ENCODE measurements around the gene NKIRAS2. TPM values are rescaled to one million over a fixed set of nuclear protein-coding genes. Genes with fewer than 3 reads are reported as not detected.
A peak's percentile ranks its signal among the peaks of the same experiment; 100 is the strongest.

Gene NKIRAS2
- polyA plus RNA-seq, 1 of the 3 experiments (the other 2 are of a cell fraction), result 91.8 TPM

- no peak for TF ChIP-seq IRF3 (IDR thresholded peaks at IDR 0.05; ENCODE audit: low read depth, low read length)
- no peak for TF ChIP-seq FOXM1 (IDR thresholded peaks at IDR 0.05; ENCODE audit: low read depth)
- no peak for TF ChIP-seq USF2 (IDR thresholded peaks at IDR 0.05; ENCODE audit: borderline replicate concordance, low read depth, low read length)
- TF ChIP-seq RXRA (IDR thresholded peaks at IDR 0.05; ENCODE audit: borderline replicate concordance, low read depth), result no peak
- no peak for TF ChIP-seq TAF1 (IDR thresholded peaks at IDR 0.05; ENCODE audit: borderline replicate concordance, low read depth, low read length)
- TF ChIP-seq FOSL2 (IDR thresholded peaks at IDR 0.05; ENCODE audit: borderline replicate concordance, low read depth), result no peak
- TF ChIP-seq MXI1 (IDR thresholded peaks at IDR 0.05; ENCODE audit: low read depth, low read length), result no peak
- peak; percentile 23; the same call in 1 of the 2 replicates for TF ChIP-seq POLR2AphosphoS5 (IDR thresholded peaks at IDR 0.05; ENCODE audit: low read depth, low read length)
- no peak for TF ChIP-seq NFIC (IDR thresholded peaks at IDR 0.05; ENCODE audit: borderline replicate concordance)
- TF ChIP-seq EZH2phosphoT487 (IDR thresholded peaks at IDR 0.05; ENCODE audit: borderline replicate concordance, low read depth), result no peak
- TF ChIP-seq RCOR1 (IDR thresholded peaks at IDR 0.05; ENCODE audit: low read length), result peak; percentile 30; the same call in 1 of the 2 replicates
- no peak for TF ChIP-seq MAX (IDR thresholded peaks at IDR 0.05; ENCODE audit: low read depth)
- no peak for TF ChIP-seq MEF2A (IDR thresholded peaks at IDR 0.05; ENCODE audit: borderline replicate concordance, low read depth)
- no peak for TF ChIP-seq NRF1 (IDR thresholded peaks at IDR 0.05; ENCODE audit: low read depth, low read length)
- TF ChIP-seq RFX5 (IDR thresholded peaks at IDR 0.05; ENCODE audit: low read length), result no peak
- TF ChIP-seq YY1 (IDR thresholded peaks at IDR 0.05; ENCODE audit: low read depth), result no peak
- TF ChIP-seq USF1 (IDR thresholded peaks at IDR 0.05; ENCODE audit: borderline replicate concordance, low read depth), result no peak
- TF ChIP-seq ELF1 (IDR thresholded peaks at IDR 0.05), result no peak
- no peak for TF ChIP-seq TEAD4 (IDR thresholded peaks at IDR 0.05; ENCODE audit: borderline replicate concordance, insufficient read depth)
- TF ChIP-seq CTCF (IDR thresholded peaks at IDR 0.05), result no peak
- peak; percentile 53; the same call in 1 of the 2 replicates for TF ChIP-seq FOXJ3 (CRISPR knock-in tag; IDR thresholded peaks at IDR 0.05)
- TF ChIP-seq GATA2 (CRISPR knock-in tag; IDR thresholded peaks at IDR 0.05), result no peak
- TF ChIP-seq GABPA (IDR thresholded peaks at IDR 0.05; ENCODE audit: low read depth), result no peak
- TF ChIP-seq JUND (IDR thresholded peaks at IDR 0.05), result no peak
- no peak for TF ChIP-seq PBX3 (IDR thresholded peaks at IDR 0.05)
- TF ChIP-seq SMC3 (IDR thresholded peaks at IDR 0.05; ENCODE audit: low read depth, low read length), result no peak
These were observed 47.1 kb upstream of the NKIRAS2 start (continued) for GRCh38 chr17:41972571-41973407.

All from SK-N-SH (cell line).